NCI-H510A treated with DMSO at 0.1 percent for 48 hours (cell line): ENCODE measurements around the gene SELENON.
"Not testable (repeated sequence)": the region's sequence is repeated elsewhere in the genome, so short reads cannot be mapped to it uniquely, and the experiment has no call there.

Source experiments
- DNase-seq: peaks from one replicate; lab custom pipeline; 2025; lab: John Stamatoyannopoulos, UW

Gene SELENON

DNA sequence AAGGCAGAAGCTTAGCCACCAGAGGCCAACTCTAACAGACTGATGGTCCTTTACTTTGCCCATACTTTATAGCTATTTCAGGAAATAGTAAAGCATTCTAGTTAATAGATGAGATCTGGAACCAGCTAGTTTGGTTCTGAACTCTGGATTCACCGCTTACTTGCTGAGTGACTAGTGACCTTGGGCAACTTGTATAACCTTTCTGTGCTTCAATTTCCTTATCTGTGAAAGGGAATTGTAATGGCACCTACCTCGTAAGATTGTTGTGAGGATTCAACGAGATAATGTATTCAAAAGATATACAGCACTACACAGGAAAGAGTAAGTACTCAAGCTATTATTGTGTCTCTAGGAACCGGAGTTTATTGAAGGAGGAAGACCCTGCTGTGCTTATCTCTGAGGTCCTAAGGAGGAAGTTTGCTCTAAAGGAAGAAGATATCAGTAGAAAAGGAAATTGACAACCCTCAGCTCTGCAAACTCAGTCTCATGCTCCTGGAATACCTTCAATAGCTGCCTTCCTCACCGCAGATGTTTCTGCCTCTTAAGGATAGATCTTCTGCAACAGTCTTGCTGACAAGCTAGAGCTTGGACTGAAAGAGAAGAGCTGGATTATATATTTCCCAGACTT lies 31.7 kb downstream of the SELENON start:
- no peak for DNase-seq

GRCh38 chr1:25832336-25833037 lies 32.5 kb downstream of the SELENON start:
- no peak for DNase-seq

GRCh38 chr1:25833158-25833557 lies 33.2 kb downstream of the SELENON start:
- DNase-seq: no peak

- no peak for DNase-seq
Observed at GRCh38 chr1:25834894-25835293, 34.9 kb downstream of the SELENON start.

DNA sequence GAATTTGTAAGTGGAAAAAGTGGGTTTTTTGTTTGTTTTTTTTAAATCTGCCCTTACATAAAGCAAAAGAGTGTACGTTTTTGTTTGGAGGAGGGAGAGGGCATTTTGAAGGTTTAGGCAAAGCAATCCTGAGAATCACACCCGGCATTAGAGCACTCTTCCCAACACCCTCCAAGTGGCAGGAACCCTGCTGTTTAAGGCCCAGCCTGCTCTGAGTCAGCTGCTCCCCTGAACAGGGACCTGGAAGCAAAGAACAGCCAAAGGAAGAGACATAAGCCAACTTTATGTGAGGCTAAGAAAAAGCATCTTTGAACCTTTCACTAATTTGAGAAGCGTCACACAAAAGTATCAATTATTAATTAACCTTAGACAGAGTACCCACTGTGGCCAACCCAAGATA lies 36.7 kb downstream of the SELENON start:
- no peak for DNase-seq

DNA sequence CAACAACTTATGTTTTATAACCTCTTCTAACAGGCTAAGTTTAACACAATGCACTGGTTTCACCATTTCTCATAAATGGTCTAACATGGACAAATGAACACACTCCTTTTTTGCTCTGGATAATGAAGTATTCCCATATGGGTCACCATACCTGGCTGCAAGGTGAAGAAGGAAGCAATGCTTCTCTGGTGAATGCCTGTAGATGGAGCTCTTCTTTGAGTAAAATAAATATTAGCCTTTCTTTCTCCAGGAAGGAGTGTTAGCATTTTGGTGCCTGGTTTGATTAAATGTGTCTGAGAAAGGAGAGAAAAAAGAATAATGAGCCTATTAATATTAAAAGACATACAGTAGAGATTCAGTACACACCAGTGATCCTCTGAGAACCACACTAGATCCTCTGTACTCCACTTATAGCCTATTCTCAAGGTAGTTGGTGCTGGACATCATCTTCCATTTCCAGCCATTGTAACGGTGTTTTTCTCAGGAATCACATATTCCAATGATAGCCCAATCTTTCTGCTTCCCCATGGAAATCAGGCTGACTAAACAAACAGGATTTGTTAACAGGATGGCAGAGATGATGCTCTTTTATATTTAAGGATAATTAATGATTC lies 37.4 kb downstream of the SELENON start:
- peak; percentile 44 for DNase-seq

- DNase-seq: not testable (repeated sequence)
Observed at GRCh38 chr1:25839808-25840207, 39.8 kb downstream of the SELENON start.

- DNase-seq: no peak
Observed at GRCh38 chr1:25843483-25843882, 43.5 kb downstream of the SELENON start.

DNA sequence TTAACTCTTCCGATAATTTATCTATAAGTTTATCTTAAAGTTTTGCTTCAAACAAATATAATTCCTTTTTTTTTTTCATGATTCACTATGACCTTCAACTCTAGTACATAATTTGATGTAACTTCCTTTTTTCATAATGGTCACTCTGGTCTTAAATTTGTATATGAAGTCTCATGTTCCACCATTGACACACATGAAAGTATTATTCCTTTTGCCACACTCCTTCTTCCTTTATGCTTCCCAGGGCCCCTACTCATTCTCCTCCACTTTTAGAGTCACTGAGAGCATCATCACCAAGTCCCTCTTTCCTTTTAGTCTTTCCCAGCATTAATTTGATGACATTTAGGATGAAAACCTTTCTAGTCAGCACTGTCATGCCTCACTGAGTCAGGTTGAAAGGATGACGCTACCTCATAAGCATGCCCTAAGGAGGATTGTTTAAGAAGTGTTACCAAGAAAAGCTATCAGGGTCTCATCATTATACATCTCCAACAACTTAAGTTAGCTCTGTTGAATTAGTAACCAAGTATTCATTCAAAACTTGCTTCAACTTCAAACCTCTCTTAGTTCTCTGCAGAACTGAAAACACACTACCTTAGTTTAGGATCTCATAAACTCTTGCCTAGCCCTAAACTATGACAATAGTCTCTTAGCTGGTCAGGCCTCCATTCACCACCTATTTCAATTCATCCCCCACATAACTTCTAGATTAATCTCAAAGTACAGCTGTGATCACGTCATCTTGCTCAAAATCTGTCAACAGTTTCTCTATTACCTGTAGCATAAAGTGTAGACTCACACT lies 44.7 kb downstream of the SELENON start:
- DNase-seq: no peak

GRCh38 chr1:25845664-25846063 lies 45.7 kb downstream of the SELENON start:
- DNase-seq: no peak

GRCh38 chr1:25847929-25848328 lies 47.9 kb downstream of the SELENON start:
- DNase-seq: no peak

- DNase-seq: no peak
Observed at GRCh38 chr1:25848531-25848930, 48.5 kb downstream of the SELENON start.

- DNase-seq: peak; percentile 3
Observed at GRCh38 chr1:25854554-25854953, 54.6 kb downstream of the SELENON start.

- no peak for DNase-seq
Observed at GRCh38 chr1:25856856-25857255, 56.9 kb downstream of the SELENON start.

DNA sequence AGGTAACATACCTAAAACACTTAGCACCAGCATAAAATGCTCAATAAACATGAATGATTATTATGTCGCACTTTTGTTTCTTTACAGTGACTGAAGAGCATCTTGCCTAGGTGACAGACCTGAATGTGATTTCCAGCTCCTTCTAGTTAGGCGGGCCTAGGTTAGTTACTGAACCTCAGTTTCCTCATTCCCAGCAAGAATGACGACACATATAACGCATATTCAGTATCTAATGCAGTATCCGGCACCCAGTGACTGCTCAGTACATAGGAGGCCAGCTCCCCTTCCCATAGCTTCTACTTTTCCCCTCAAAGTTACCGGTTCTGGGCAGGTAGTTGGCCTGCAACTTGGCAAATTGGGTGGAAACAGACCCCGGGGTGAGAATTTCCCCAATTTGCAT lies 58.5 kb downstream of the SELENON start:
- DNase-seq: peak; percentile 4

GRCh38 chr1:25858906-25859789 lies 59.2 kb downstream of the SELENON start, which contains the start of gene AUNIP:
Gene AUNIP, minus strand, starts transcription at chr1:25859457. Its CDS starts 100 bp downstream, at chr1:25859357.
- DNase-seq: peak; percentile 86

DNA sequence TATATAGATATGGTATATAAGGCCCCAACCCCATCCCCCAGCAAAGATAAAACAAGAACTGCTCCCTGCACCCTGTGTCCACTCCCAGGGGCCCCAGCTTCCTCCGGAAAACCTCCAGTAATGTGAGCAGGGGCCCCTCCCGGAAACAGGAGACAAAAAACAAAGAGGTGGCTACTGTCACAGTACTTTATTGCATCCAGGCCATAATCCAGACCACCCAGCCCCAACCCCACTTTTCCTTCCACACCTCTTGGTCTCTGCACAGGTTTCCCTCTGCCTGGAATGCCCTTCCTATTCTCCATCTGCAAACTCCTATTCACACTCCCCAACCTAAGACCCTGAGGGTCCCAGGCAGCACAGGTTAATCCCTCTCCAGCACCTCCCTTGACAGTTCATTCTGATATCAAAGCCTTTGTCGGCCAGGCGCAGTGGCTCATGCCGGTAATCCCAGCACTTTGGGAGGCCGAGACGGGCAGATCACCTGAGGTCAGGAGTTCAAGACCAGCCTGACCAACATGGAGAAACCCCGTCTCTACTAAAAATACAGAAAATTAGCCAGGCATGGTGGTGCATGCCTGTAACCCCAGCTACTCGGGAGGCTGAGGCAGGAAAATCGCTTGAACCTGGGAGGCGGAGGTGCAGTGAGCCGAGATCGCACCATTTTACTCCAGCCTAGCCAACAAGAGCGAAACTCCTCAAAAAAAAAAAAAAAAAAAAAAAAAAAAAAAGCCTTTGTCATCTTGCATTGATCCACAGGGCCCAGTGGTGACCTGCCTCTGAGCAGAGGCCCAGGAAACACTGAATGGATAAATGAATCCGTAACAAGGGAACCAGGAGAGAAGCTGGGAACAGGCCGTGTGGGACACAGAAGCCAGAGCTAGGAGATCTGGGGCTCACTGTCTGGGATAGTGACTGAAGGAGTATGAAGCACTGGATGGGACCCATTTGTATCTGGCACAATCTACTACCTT lies 61.6 kb downstream of the SELENON start:
- DNase-seq: no peak

DNA sequence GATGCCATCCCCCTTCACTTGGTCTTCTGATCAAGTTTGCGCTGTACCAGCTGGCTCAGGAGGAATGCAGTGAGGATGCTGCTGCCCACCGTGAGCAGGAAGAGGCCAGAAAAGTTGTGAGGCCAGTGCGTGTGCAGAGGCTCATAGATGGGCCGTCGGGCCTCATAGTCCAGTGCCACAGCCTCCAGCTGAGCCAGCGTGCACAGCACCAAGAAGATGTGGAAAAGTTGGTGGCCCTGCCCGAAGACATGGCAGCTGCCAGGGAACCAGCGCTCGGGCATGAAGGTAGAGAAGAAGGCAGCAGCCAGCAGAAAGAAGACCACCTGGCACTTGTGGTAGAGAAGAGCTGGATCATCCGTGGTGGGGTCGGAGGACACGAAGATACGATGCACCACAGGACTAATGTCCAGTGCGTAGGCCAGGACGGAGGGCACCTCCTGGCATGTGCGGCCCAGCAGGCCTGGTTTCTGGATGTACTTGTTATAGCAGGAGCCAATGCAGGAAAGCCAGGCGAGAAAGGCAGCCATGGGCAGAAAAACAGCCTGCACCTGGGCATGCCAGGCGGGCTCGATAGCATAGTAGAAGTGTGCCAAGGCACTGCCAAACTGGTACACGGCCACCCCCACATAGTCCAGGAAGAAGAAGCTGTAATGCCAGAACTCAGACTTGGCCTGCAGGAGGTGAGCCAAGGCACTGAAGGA lies 62.9 kb downstream of the SELENON start:
- no peak for DNase-seq

DNA sequence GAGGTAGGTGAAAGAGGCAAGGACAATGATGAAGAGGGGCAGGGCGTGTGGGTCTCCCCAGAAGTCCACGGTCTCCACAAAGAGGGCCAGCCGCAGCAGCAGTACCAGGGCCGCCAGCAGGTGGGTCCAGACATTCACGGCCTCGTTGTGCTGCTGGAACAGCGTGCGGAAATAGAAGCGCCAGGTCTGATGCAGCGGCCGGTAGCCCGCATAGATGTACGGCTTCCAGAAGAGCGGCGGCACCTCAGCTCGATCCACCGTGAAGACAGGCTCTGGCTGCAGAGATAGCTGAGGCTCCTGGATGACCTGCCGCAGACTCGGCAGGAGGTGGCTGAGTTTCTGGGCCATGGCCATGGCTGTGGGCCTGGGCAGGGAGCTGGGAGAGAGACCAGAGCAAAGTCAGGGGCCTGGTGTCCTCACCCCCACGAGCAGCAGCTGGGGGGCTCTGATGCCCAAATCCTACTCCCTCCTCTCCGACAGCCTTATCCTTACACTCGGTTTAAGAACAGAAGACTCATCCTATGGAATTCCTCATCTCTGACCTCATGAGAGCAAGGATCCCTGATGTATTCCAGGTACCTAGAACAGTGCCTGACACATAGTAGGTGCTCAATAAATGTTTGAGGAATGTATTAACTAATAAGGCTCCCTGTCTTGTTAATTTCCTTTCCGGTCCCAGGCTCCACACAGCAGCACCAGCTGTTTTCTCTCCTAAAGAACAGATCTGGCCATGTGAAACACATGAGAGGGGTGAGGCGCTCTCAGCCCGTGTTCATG lies 63.7 kb downstream of the SELENON start:
- no peak for DNase-seq
